SIG-M5 treated with dmso at 0.1 percent for 504 hours (cell line): ENCODE measurements around the gene CNOT6.
A peak's percentile ranks its signal among the peaks of the same experiment; 100 is the strongest.
"Not testable (repeated sequence)": the region's sequence is repeated elsewhere in the genome, so short reads cannot be mapped to it uniquely, and the experiment has no call there.

ENCODE experiments used
- DNase-seq: peaks from one replicate; lab custom pipeline; 2025; ENCODE audit not compliant: unreplicated experiment; lab: John Stamatoyannopoulos, UW

CNOT6 gene

GRCh38 chr5:180494060-180494509 lies at the start of gene CNOT6:
Gene CNOT6, plus strand, starts transcription at chr5:180494379. Its CDS starts 34,898 bp downstream, at chr5:180529277.
- DNase-seq: peak; percentile 88

GRCh38 chr5:180454752-180455151 lies 39.4 kb upstream of the CNOT6 start:
- no peak for DNase-seq

GRCh38 chr5:180455872-180456271 lies 38.3 kb upstream of the CNOT6 start:
- peak; percentile 52 for DNase-seq

- DNase-seq: no peak
Observed at GRCh38 chr5:180456792-180457191, 37.4 kb upstream of the CNOT6 start.

- not testable (repeated sequence) for DNase-seq
Observed at GRCh38 chr5:180458852-180459673, 35.1 kb upstream of the CNOT6 start.

- not testable (repeated sequence) for DNase-seq
Observed at GRCh38 chr5:180459674-180460142, 34.5 kb upstream of the CNOT6 start.

- DNase-seq: no peak
Observed at GRCh38 chr5:180460834-180461233, 33.3 kb upstream of the CNOT6 start.

- DNase-seq: no peak
Observed at GRCh38 chr5:180461303-180461702, 32.9 kb upstream of the CNOT6 start.

GRCh38 chr5:180463216-180463900 lies 30.8 kb upstream of the CNOT6 start:
- no peak for DNase-seq

GRCh38 chr5:180463916-180464602 lies 30.1 kb upstream of the CNOT6 start:
- DNase-seq: no peak

- DNase-seq: no peak
Observed at GRCh38 chr5:180464603-180464970, 29.6 kb upstream of the CNOT6 start.

- DNase-seq: not testable (repeated sequence)
Observed at GRCh38 chr5:180465052-180465451, 29.1 kb upstream of the CNOT6 start.

GRCh38 chr5:180466316-180466715 lies 27.9 kb upstream of the CNOT6 start:
- DNase-seq: no peak

GRCh38 chr5:180467028-180467975 lies 26.9 kb upstream of the CNOT6 start:
- DNase-seq: no peak

- no peak for DNase-seq
Observed at GRCh38 chr5:180467989-180468731, 26.0 kb upstream of the CNOT6 start.

- no peak for DNase-seq
Observed at GRCh38 chr5:180468732-180469585, 25.2 kb upstream of the CNOT6 start.

- no peak for DNase-seq
Observed at GRCh38 chr5:180469586-180469865, 24.7 kb upstream of the CNOT6 start.

GRCh38 chr5:180469866-180470265 lies 24.3 kb upstream of the CNOT6 start:
- no peak for DNase-seq

- DNase-seq: no peak
Observed at GRCh38 chr5:180470361-180470760, 23.8 kb upstream of the CNOT6 start.
